ENCODE measurements around the gene SAMD10. TPM values are rescaled to one million over a fixed set of nuclear protein-coding genes. Genes with fewer than 3 reads are reported as not detected.
A peak's percentile ranks its signal among the peaks of the same experiment; 100 is the strongest.
"Not testable (repeated sequence)": the region's sequence is repeated elsewhere in the genome, so short reads cannot be mapped to it uniquely, and the experiment has no call there.

The SAMD10 gene
- total and polyA plus RNA-seq, 4 experiments from 2014 or later: 7.4 to 13.0 (median 8.6) TPM

DNA sequence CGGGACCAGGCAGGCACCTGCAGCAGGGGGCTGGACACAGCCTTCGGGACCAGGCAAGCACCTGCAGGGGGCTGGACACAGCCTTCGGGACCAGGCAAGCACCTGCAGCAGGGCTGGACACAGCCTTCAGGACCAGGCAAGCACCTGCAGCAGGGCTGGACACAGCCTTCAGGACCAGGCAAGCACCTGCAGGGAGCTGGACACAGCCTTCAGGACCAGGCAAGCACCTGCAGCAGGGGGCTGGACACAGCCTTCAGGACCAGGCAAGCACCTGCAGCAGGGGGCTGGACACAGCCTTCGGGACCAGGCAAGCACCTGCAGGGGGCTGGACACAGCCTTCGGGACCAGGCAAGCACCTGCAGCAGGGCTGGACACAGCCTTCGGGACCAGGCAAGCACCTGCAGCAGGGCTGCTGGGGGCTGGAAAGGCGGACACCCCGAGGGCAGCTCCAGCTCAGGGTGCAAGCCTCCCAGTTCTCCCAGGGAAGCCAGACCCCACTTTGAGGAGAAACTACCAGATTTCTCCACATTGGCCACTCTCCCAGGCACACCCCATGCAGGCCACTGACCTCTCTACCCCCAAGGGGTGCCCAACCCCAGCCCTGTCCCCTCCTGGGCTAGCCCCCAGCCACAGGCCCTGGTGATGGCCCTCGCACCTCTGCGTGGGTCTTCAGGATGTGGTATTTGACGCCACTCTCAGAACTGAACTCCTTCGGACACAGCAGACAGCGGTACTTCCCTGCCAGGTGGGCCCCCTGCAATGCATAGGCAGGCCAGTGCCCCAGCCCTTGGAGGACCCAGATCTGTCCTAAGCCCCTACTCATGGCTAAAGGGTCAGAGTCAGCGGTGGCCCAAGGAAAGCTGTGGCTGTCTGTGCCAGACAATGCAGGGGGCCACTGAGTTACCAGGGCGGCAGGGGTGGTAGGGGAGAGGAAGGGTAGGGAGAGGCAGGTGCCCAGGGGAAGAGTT, 18.5 kb downstream of the SAMD10 start:
- H3K27me3 Mint-ChIP-seq; H3K4me3 Mint-ChIP-seq; POLR2A ChIA-PET (ENCODE audit: partially characterized antibody); H3K9me3 ChIP-seq (ENCODE audit: control insufficient read depth in 1 of 2, low read length in 2 of 2); H3K27ac Mint-ChIP-seq; H3K9me3 Mint-ChIP-seq; H3K4me3 ChIP-seq (ENCODE audit: low read length in 2 of 2); CTCF ChIA-PET (ENCODE audit: partially characterized antibody); H3K27me3 ChIP-seq (ENCODE audit: insufficient read depth, low read length); H3K27ac ChIP-seq (ENCODE audit: low read depth, low read length); H3K36me3 ChIP-seq (ENCODE audit: insufficient read depth, low read length); intact Hi-C loops (cut with micrococcal nuclease): not testable (repeated sequence)
- H3K36me3 Mint-ChIP-seq: peaks cover 0 to 18% of the 10 kb centered on the region in 2 donors
- peak in 1 of 5 donors; percentile 28 for DNase-seq
- peaks cover 17% of the 10 kb centered on the region for H3K4me1 ChIP-seq (ENCODE audit: insufficient read depth, low read length)
- H3K4me1 Mint-ChIP-seq: peaks cover 0 to 16% (median 8%) of the 10 kb centered on the region in 4 donors

DNA sequence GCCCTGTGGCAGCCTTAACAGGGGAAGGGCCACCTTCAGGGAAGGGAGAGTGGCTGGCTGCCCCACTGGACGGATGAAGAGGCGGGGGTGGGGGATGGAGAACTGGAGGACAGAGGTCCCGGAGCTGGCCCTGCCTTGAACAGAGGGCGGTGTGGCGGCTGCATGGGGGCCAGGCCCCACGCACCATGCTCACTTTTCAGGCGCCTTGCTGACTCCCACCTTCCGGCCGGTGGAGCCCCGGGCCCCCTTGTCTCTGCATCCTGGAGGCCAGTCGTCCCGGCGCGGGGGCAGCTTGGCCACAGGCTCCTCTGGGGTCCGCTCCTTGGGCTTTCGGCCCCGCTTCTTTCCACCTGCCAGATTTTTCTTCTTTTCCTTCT, 19.8 kb downstream of the SAMD10 start:
- peaks cover 0 to 21% (median 13%) of the 10 kb centered on the region in 4 donors for H3K4me1 Mint-ChIP-seq
- ChIA-PET CTCF (ENCODE audit: partially characterized antibody) (no interaction called here), POLR2A (ENCODE audit: partially characterized antibody) (interaction anchor here (4.5 kb wide), 1 partner anchor 8 kb away, joined by 24 read pairs; no protein-coding TSS in a partner anchor)
- no peak overlapping the region for H3K27ac Mint-ChIP-seq
- Histone ChIP-seq H3K9me3 (ENCODE audit: control insufficient read depth in 1 of 2, low read length in 2 of 2) (no peaks in the 10 kb centered on the region), H3K4me1 (ENCODE audit: insufficient read depth, low read length) (peaks cover 26% of the 10 kb centered on the region), H3K4me3 (ENCODE audit: low read length in 2 of 2) (no peak overlapping the region), H3K36me3 (ENCODE audit: insufficient read depth, low read length) (no peaks in the 10 kb centered on the region), H3K27me3 (ENCODE audit: insufficient read depth, low read length) (no peaks in the 10 kb centered on the region), H3K27ac (ENCODE audit: low read depth, low read length) (no peak overlapping the region)
- peaks cover 0 to 18% of the 10 kb centered on the region in 2 donors for H3K36me3 Mint-ChIP-seq
- peak in 1 of 5 donors; percentile 23 for DNase-seq
- H3K9me3 Mint-ChIP-seq: no peaks in the 10 kb centered on the region
- intact Hi-C loops (cut with micrococcal nuclease): loop anchor here (5.0 kb wide), 1 partner anchor 222 kb away; the partner anchor contains the start of genes LIME1 and SLC2A4RG
- H3K4me3 Mint-ChIP-seq: no peak overlapping the region
- no peaks in the 10 kb centered on the region for H3K27me3 Mint-ChIP-seq

DNA sequence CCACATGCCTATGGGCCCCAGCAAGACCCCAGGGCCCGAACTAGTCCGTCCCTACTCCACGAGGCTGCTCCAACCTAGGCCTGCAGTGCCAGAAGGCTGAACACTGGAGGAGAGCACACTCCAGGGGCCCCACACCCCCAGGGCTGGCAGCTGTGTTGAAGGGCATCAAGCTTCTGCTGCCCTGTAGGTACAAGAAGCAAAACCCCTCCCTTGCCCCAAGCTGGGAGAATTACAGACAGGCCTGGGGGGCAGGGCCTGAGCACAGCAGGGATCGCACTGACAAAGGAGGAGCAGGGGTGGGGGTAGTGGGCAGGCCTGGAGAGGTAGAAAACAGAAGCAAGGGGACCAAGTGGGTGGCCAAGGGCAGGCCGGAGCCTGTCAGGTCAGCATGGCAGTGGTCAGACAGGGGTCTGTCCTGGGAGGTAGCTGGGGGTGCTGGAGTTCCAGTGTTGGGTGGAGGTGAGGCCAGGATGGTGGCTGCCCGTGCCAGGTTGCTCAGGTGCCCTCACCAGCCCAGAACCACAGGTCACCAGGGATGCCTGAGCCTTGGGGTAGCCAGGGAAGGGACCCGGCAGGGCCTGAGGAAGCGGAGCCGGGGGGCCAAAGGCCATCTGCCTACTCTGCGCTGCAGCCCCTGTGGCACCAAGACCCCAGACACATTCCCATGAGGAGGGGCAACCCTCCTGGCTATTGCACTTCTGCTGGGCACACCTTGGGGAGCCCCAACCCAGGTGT, 20.3 kb downstream of the SAMD10 start:
- Histone ChIP-seq H3K4me3 (ENCODE audit: low read length in 2 of 2) (no peak overlapping the region), H3K4me1 (ENCODE audit: insufficient read depth, low read length) (peaks cover 32% of the 10 kb centered on the region), H3K27ac (ENCODE audit: low read depth, low read length) (no peak overlapping the region), H3K27me3 (ENCODE audit: insufficient read depth, low read length) (no peaks in the 10 kb centered on the region), H3K9me3 (ENCODE audit: control insufficient read depth in 1 of 2, low read length in 2 of 2) (no peaks in the 10 kb centered on the region), H3K36me3 (ENCODE audit: insufficient read depth, low read length) (no peaks in the 10 kb centered on the region)
- Mint-ChIP-seq H3K4me3 (no peak overlapping the region), H3K27me3 (no peaks in the 10 kb centered on the region), H3K4me1 (peaks cover 3 to 27% (median 19%) of the 10 kb centered on the region in 4 donors), H3K36me3 (peaks cover 0 to 18% of the 10 kb centered on the region in 2 donors), H3K27ac (peak overlapping the region in 2 of 7 donors; percentile 31 to 66), H3K9me3 (no peaks in the 10 kb centered on the region)
- DNase-seq: peak in 1 of 5 donors; percentile 38
- intact Hi-C loops (cut with micrococcal nuclease): loop anchor here (5.0 kb wide), 1 partner anchor 222 kb away; the partner anchor contains the start of genes LIME1 and SLC2A4RG
- ChIA-PET POLR2A (ENCODE audit: partially characterized antibody) (interaction anchor here (0.9 to 4.5 kb wide), 3 partner anchors 9 to 63 kb away, joined by 3 to 24 read pairs (median 3); no protein-coding TSS in a partner anchor), CTCF (ENCODE audit: partially characterized antibody) (no interaction called here)

DNA sequence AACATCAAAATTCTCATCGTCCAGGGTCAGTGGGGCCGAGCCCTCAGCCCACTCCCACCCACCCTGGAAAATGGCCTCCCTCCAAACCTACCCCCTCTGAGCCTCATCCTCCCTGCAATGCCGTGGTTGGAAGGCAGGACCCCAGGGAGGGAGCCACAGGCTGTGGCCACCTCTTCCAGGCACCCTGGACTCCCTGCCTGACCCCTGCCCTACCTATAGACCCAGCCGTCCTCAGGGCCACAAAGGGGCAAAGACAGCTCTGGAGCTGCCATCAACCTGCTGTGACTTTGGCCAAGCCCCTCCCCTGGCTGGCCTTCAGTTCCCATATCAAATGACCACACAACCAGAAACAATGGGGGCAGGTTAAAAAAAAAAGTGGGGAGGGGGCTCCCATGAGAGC, 21.0 kb downstream of the SAMD10 start:
- Histone ChIP-seq H3K9me3 (ENCODE audit: control insufficient read depth in 1 of 2, low read length in 2 of 2) (no peaks in the 10 kb centered on the region), H3K4me3 (ENCODE audit: low read length in 2 of 2) (no peak overlapping the region), H3K36me3 (ENCODE audit: insufficient read depth, low read length) (no peaks in the 10 kb centered on the region), H3K27ac (ENCODE audit: low read depth, low read length) (no peak overlapping the region), H3K4me1 (ENCODE audit: insufficient read depth, low read length) (peaks cover 39% of the 10 kb centered on the region), H3K27me3 (ENCODE audit: insufficient read depth, low read length) (no peaks in the 10 kb centered on the region)
- peak in 1 of 5 donors; percentile 15 for DNase-seq
- Mint-ChIP-seq H3K27ac (peak overlapping the region in 2 of 7 donors; percentile 66 to 82), H3K9me3 (peaks cover 0 to 2% (median 0%) of the 10 kb centered on the region in 8 donors), H3K4me3 (peak overlapping the region in 3 of 8 donors; percentile 16 to 36 (median 25)), H3K4me1 (peaks cover 9 to 33% (median 25%) of the 10 kb centered on the region in 4 donors), H3K27me3 (no peaks in the 10 kb centered on the region), H3K36me3 (peaks cover 0 to 16% of the 10 kb centered on the region in 2 donors)
- ChIA-PET POLR2A (ENCODE audit: partially characterized antibody) (interaction anchor here (0.9 to 4.5 kb wide), 3 partner anchors 10 to 63 kb away, joined by 3 to 24 read pairs (median 3); no protein-coding TSS in a partner anchor), CTCF (ENCODE audit: partially characterized antibody) (no interaction called here)
- intact Hi-C loops (cut with micrococcal nuclease): loop anchor here (5.0 kb wide), 1 partner anchor 221 kb away; the partner anchor contains the start of genes LIME1 and SLC2A4RG

DNA sequence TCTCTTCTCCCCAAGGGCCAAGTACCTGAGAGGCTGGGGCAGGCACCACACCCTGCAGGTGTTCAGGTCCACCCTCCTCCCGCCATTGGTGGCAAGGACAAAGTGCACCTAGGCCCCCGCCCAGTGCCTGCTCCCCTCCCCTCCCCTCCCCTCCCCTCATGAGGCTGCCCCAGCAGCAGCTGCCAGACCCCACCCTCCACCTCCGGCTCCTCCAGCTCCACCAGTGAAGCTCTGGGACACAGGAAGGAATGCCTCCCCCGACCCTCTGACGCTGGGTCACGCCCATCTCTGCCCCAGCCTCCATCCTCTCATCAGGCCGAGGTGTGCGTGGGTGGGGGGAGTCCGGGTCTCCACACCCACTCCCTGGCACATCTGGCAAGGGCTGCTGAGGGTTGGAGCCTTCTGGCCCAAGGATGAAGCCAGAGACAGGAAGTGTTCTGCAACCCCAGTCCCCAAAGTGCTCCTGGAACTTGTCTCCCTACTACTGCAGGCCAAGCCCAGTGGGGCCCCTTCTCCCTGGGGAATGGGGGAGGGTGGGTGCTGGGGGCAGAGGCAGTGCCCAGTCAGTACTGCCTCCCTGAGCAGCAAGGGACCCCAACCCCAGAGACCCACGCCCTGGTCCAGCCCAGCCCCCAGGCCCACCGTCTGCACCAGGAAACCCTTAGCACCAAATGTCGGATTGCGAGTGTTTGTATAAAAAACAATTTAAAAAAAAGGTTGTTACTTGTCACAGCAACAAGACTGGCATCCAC, 21.6 kb downstream of the SAMD10 start:
- DNase-seq: peak in 1 of 5 donors; percentile 53
- H3K27me3 ChIP-seq (ENCODE audit: insufficient read depth, low read length): no peaks in the 10 kb centered on the region
- Mint-ChIP-seq H3K4me1 (peaks cover 9 to 39% (median 28%) of the 10 kb centered on the region in 4 donors), H3K27ac (peak overlapping the region in 6 of 7 donors; percentile 27 to 90 (median 80)), H3K36me3 (peaks cover 0 to 15% of the 10 kb centered on the region in 2 donors), H3K9me3 (peaks cover 0 to 2% (median 0%) of the 10 kb centered on the region in 8 donors), H3K4me3 (peak overlapping the region in 5 of 8 donors; percentile 8 to 84 (median 62)), H3K27me3 (no peaks in the 10 kb centered on the region)
- no peaks in the 10 kb centered on the region for H3K9me3 ChIP-seq (ENCODE audit: control insufficient read depth in 1 of 2, low read length in 2 of 2)
- POLR2A ChIA-PET (ENCODE audit: partially characterized antibody): interaction anchor here (1.0 to 4.5 kb wide), 8 partner anchors 10 to 437 kb away, joined by 3 to 31 read pairs (median 10); partner anchors contain the start of genes DNAJC5, PPDPF, PRPF6 and SAMD10
- H3K4me3 ChIP-seq (ENCODE audit: low read length in 2 of 2): peak overlapping the region in 1 of 2 donors; percentile 48
- intact Hi-C loops (cut with micrococcal nuclease): loop anchor here (5.0 kb wide), 1 partner anchor 221 kb away; the partner anchor contains the start of genes LIME1 and SLC2A4RG
- peak overlapping the region; percentile 62 for H3K27ac ChIP-seq (ENCODE audit: low read depth, low read length)
- peaks cover 39% of the 10 kb centered on the region for H3K4me1 ChIP-seq (ENCODE audit: insufficient read depth, low read length)
- no peaks in the 10 kb centered on the region for H3K36me3 ChIP-seq (ENCODE audit: insufficient read depth, low read length)
- CTCF ChIA-PET (ENCODE audit: partially characterized antibody): interaction anchor here (2.0 kb wide), 1 partner anchor 22 kb away, joined by 10 read pairs; the partner anchor contains the start of genes PRPF6 and SAMD10

Measured in CD4-positive, alpha-beta memory T cell (primary cell).